GM21423 (cell line): ENCODE measurements around the gene FER.
A peak's percentile ranks its signal among the peaks of the same experiment; 100 is the strongest.
"Not testable (repeated sequence)": the region's sequence is repeated elsewhere in the genome, so short reads cannot be mapped to it uniquely, and the experiment has no call there.

Experiments used
- ATAC-seq: cut with Tn5 transposase; IDR thresholded peaks from one replicate; pipeline ENCODE4 v1.9.1; 2021; ENCODE audit warnings: mild to moderate bottlenecking, moderate library complexity; ENCODE audit not compliant: unreplicated experiment

The FER gene

DNA sequence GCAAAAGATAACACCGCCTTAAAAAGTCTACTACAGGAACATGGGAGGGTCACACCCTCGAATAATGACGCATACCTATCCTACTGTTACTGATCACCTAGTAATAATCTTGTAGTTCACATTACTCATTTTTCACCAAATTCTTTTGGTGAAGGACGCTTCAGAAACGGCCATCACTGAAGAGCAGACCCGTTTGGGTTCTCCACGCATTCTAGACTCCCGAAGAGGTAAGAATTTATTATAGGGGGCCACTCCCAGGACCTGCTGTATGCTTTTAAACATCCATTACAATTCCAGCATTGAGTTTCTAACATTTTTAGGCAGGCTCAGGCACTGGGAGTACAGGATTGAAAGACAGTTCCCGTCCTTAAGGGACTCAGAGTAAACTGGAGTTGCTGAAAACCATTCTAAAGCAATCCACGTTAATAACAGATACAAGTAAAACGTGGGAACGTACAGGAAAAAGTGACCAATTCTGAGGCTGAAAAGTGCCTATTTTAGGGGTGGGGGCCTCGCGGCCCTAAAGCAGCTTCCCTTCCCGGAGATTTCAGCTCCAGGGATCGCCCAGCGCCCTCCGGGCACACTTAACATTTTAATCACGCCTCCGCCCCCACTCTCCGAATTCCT, at the start of gene FER:
Gene FER (plus strand): TSS at position 124 of the 627 bp plus-strand sequence. CDS start 50,286 bp downstream, outside the sequence.
- ATAC-seq, result peak; percentile 28

- not testable (repeated sequence) for ATAC-seq
Measured at GRCh38 chr5:108700388-108700787, 47.3 kb upstream of the FER start.

- ATAC-seq, result no peak
Measured at GRCh38 chr5:108700930-108701329, 46.8 kb upstream of the FER start.

DNA sequence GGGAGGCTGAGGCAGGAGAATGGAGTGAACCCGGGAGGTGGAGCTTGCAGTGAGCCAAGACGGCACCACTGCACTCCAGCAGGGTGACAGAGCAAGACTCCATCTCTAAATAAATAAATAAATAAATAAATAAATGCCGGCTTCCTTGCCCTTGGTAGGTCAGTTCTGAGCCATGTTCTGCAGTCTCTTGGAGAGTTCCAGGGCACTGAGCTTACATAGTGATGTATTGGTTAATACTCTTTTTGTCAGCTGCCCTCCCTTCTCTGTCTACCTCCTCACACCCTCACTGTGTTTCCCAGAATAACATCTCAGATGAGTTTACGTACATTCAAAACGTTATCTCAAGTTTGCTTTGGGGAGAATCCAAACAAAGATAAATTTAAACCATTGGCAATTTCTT, 45.2 kb upstream of the FER start:
- no peak for ATAC-seq

DNA sequence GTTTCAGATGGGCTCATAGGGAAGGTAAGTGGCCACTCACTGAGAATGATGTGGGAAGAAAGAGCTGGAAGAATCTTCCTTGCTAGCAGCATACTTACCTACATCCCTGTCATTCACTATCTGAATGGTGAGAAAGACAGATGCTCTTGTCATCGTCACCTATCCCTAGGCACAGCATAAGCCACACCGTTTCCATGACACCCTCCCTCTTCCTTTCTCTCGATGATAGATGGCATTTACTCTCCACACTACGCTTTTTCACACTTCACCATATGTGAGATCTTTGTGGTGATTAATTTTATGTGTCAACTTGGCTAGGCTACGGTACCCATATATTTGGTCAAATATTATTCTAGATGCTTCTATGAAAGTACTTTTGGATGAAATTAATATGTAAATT, 44.4 kb upstream of the FER start:
- no peak for ATAC-seq

DNA sequence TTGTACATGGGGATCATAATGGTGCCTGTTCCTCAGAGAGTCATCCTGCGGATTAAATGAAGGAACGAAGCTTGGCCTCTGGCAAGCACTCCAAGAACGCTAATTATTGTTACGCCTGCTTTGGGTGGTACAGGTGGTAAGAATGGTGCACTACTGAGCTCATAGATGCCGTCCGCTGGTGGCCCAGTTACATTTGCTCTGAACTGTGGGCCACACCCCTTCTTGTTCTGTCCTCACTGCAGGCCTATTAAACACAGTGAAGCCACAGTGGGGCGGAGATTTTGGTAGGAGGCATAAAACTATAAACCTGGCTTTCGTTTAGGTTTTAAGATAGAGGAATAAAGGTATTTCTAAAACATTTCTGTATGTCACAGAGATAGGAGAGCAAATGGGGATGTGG, 40.6 kb upstream of the FER start:
- ATAC-seq, result no peak

GRCh38 chr5:108711898-108712297, 35.8 kb upstream of the FER start:
- ATAC-seq, result no peak

DNA sequence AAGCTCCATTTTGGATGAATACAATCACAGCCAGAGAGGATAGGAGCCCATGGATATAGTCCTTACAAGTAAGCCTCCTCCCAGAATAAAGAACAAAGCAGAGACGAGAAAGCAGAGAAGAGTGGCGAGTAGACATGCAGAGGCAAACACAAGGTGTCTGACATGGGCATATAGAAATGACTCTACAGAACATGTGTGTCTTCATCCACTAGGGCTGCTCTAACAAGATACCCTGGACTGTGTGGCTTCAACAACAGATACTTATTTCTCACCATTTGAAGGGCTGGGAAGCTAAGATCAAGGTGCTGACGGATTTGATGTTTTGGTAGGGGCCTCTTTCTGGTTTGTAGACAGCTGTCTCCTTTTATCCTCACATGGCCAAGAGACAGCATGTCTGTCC, 32.3 kb upstream of the FER start:
- ATAC-seq, result no peak

DNA sequence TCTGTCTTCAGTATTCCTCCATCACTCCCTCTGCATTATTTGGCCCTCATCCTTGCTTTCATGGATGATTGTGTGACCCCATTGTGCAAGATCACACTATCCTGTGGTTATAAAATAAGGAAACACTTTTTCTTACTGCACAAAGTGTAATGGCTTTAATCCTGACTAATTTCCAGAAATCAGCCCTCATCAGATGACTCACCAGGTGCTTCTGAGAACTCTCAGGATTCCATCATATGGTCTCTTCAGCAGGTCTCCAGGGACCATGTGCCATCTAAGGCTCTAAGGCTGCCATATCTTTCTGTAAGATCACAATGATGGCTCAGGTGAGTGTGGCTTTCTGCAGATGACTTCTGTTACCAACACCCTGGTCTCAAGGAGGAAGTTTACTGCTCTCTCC, 27.3 kb upstream of the FER start:
- peak; percentile 90 for ATAC-seq

GRCh38 chr5:108726446-108727235, 21.1 kb upstream of the FER start:
- ATAC-seq, result no peak

DNA sequence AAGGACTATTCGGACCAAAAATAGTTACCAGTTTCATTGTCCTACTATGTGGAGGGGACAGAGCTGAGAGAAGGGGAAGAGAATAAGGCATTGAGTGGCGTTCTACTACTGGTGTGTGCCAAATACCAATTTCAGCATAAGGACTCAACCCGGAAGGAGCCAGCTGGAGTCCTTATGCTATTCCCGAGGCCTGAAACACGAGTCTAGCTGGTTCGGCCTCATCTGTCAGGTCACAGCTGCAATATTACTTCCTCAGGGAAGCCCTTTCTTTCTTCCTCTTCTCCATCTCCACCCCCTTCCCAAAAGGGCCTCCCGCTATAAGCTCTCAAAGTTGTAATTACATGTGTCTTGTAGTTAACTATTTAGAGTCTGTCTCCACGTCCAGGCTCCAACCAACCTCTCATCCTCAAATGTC, 20.5 kb upstream of the FER start:
- ATAC-seq, result no peak

DNA sequence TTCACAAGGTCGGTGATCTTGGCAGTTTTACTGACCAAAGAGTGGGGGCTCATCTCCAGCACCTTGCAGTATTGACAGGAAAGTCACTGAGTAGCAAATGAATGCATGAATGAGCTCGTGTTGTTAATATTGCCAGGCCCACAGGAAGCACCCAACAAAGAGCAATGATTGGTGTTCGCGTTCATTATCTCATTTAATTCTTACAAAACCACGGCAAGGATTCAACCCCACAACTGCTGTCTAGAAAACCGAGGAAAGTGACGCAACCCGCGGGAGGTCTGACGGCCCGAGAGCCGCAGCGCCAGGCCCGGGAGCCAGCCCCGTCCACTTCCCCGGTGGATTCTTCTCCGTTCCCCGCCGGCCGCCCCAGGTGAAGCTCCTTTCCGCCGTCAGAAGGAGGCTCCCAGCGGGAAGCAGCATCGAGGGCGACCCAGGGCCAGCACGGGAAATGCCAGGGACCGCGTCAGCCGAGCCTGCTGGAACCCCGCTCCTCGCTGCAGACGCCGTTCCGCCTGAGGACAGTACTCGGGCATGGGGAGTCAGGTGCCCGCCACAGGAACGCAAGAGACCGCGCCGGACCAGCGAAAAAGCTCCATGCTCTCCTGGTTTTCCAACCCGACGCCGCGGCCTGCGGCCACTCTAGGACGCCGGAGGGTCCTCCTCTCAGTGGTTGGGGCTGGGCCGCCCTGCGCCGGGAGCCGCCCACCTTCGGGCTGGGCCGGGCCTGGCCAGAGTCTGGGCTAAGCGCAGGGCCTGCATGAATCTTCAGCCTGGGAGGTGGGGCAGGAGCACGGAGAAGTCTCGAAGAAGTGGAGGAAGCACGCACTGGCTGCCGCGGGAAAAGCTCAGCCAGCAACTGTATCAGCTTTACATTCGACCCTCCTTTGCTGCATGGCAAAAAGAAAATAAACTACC, 19.8 kb upstream of the FER start:
- peak; percentile 72 for ATAC-seq

GRCh38 chr5:108728566-108729241, 19.0 kb upstream of the FER start:
- peak; percentile 35 for ATAC-seq

DNA sequence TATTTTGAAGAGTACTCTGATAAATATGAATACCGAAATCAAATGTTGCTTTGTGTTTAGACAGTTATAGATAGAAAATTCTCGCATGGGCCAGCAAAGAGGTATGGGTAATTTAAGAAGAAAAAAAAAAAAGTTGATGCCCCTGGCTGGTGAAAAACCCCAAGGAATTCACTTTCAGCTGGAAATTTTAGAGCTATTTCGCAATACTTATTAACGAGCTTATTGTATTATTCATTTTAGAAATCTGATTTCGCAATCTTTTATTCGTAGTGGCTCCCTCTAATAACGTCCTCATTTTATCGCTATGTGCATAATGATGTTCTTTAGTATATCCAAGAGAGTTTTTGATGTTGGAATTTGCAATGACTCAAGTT, 18.5 kb upstream of the FER start:
- ATAC-seq, result no peak

GRCh38 chr5:108730617-108731340, 16.9 kb upstream of the FER start:
- ATAC-seq, result peak; percentile 45

GRCh38 chr5:108735790-108736189, 11.9 kb upstream of the FER start:
- ATAC-seq, result no peak

DNA sequence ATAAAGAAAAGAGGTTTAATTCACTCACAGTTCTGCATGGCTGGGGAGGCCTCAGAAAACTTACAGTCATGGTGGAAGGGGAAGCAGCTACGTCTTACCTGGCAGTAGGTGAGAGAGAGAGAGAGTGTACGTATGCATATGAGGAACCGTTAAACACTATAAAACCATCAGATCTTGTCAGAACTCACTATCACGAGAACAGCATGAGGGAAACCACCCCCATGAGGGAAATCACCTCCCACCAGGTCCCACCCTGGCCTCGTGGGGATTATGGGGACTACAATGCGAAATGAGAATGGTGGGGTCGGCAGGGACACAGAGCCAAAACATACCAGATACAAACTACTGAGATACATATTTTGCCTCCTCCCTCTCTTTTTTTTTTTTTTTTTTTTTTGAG, 10.8 kb upstream of the FER start:
- ATAC-seq, result no peak

GRCh38 chr5:108739376-108739775, 8.3 kb upstream of the FER start:
- no peak for ATAC-seq

DNA sequence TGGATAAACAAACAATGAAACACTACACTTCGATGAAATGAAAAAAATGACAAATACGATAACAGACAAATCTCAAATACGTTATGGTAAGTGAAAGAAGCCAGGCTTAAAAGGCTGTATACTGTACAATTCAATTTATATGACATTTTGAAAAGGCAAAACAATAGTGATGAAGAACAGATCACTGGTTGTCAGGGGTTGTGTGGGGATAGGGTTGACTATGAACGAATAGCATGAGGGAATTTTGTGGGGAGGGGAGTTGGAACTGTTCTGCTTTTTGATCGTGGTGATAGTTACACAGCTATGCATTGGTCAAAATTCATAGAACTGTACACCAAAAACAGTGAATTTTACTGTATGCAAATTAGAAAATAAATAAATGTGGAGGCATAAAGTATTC, 7.8 kb upstream of the FER start:
- no peak for ATAC-seq

DNA sequence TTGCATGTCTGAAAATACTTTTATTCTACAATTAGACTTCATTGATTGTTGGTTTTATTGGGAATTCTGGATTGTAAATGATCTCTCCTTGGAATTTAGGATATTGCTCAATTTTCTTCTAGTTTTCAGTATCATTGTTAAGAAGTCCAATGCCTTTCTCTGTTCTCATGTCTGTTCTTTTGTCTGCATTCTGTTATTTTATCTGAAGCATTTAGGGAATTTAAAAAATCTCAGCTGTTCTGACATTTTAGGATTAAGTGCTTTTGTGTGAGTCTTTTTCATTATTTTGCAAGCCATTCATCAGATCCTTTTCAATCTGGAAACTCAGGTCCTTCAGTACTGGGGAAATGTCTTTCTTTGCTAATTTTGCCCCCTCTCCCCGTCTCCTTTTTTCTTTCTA, 4.4 kb upstream of the FER start:
- ATAC-seq, result no peak
